HEK293 (cell line): ENCODE results near the gene GBF1.
A peak's percentile ranks its signal among the peaks of the same experiment; 100 is the strongest.

ENCODE experiments used
- CTCF ChIA-PET: fragments of 350-600 bp; formaldehyde crosslinking; extraction: SDS; loops from one replicate; lab custom pipeline; 2021; ENCODE audit warnings: antibody characterized with exemption; lab: Yijun Ruan, JAX
- POLR2A ChIA-PET: fragments of 300-600 bp; formaldehyde crosslinking; extraction: SDS; loops from one replicate; lab custom pipeline; 2020; ENCODE audit warnings: antibody characterized with exemption, inconsistent platforms; lab: Yijun Ruan, JAX
- H3K27ac ChIP-seq: fragments of 200-500 bp; sonication (Bioruptor generic); 2 replicates; pipeline ENCODE4 v1.5.1; 2014; ENCODE audit warnings: low read depth, low read length, control low read depth, inconsistent platforms; ENCODE audit errors: extremely low read depth
- H3K36me3 ChIP-seq, 2 experiments: fragments of 200-500 bp in 1 of 2; sonication (Bioruptor generic) in 1 of 2; 1 replicate in 1 of 2; 2 replicates in 1 of 2; pipeline ENCODE4 v1.5.1; 2014 to 2017; ENCODE audit warnings: inconsistent platforms in 2 of 2, low read length in 2 of 2; ENCODE audit not compliant: control insufficient read depth in 2 of 2, insufficient read depth in 1 of 2
- H3K4me1 ChIP-seq: fragments of 200-500 bp; sonication (Bioruptor generic); 2 replicates; pipeline ENCODE4 v1.5.1; 2014; ENCODE audit warnings: mild to moderate bottlenecking, low read length, inconsistent platforms; ENCODE audit not compliant: control insufficient read depth, insufficient read depth
- H3K4me3 ChIP-seq: 2 replicates; pipeline ENCODE4 v1.5.1; 2011; ENCODE audit warnings: low read depth, mild to moderate bottlenecking, control low read depth, low read length, moderate library complexity
- H3K9me3 ChIP-seq: fragments of 200-500 bp; sonication (Bioruptor generic); 2 replicates; pipeline ENCODE4 v1.5.1; 2014; ENCODE audit warnings: low read depth, low read length, inconsistent platforms; ENCODE audit not compliant: control insufficient read depth, insufficient read depth
- BCL11B ChIP-seq: fragments of 450-650 bp; formaldehyde crosslinking; IDR thresholded peaks from 2 replicates; pipeline ENCODE4 v1.5.1; 2016; ENCODE audit warnings: low read depth, missing biosample characterization, missing genetic modification characterization
- EGR2 ChIP-seq: fragments of 450-650 bp; formaldehyde crosslinking; IDR thresholded peaks from 2 replicates; pipeline ENCODE4 v1.5.1; 2016; ENCODE audit warnings: low read depth, missing biosample characterization, missing genetic modification characterization
- GLI4 ChIP-seq: fragments of 450-650 bp; formaldehyde crosslinking; IDR thresholded peaks from 2 replicates; pipeline ENCODE4 v1.5.1; 2016; ENCODE audit warnings: missing biosample characterization, missing genetic modification characterization
- GLIS1 ChIP-seq: fragments of 450-650 bp; formaldehyde crosslinking; IDR thresholded peaks from 2 replicates; pipeline ENCODE4 v1.5.1; 2016; ENCODE audit warnings: missing biosample characterization, missing genetic modification characterization
- GLIS2 ChIP-seq: fragments of 450-650 bp; formaldehyde crosslinking; IDR thresholded peaks from 2 replicates; pipeline ENCODE4 v1.5.1; 2016; ENCODE audit warnings: missing biosample characterization, missing genetic modification characterization
- HOXD13 ChIP-seq: sonication (generic); formaldehyde crosslinking; IDR thresholded peaks from 2 replicates; pipeline ENCODE4 v1.8.0; 2022; ENCODE audit warnings: missing genetic modification reagents, borderline replicate concordance
- KLF1 ChIP-seq: fragments of 450-650 bp; formaldehyde crosslinking; IDR thresholded peaks from 2 replicates; pipeline ENCODE4 v1.5.1; 2016; ENCODE audit warnings: missing biosample characterization, missing genetic modification characterization
- OVOL3 ChIP-seq: fragments of 450-650 bp; formaldehyde crosslinking; IDR thresholded peaks from 2 replicates; pipeline ENCODE4 v1.5.1; 2016; ENCODE audit warnings: missing biosample characterization, missing genetic modification characterization
- PBX3 ChIP-seq: sonication (generic); formaldehyde crosslinking; IDR thresholded peaks from 2 replicates; pipeline ENCODE4 v1.8.1; 2022; ENCODE audit warnings: mild to moderate bottlenecking, moderate library complexity, missing genetic modification reagents
- PRDM4 ChIP-seq: fragments of 450-650 bp; formaldehyde crosslinking; IDR thresholded peaks from 2 replicates; pipeline ENCODE4 v1.5.1; 2017; ENCODE audit warnings: missing biosample characterization, missing genetic modification characterization
- SP2 ChIP-seq: fragments of 450-650 bp; formaldehyde crosslinking; IDR thresholded peaks from 2 replicates; pipeline ENCODE4 v1.5.1; 2016; ENCODE audit warnings: missing biosample characterization, missing genetic modification characterization
- SP7 ChIP-seq: fragments of 450-650 bp; formaldehyde crosslinking; IDR thresholded peaks from 2 replicates; pipeline ENCODE4 v1.5.1; 2016; ENCODE audit warnings: missing biosample characterization, missing genetic modification characterization
- ZBTB1 ChIP-seq: fragments of 450-650 bp; formaldehyde crosslinking; IDR thresholded peaks from 2 replicates; pipeline ENCODE4 v1.5.1; 2016; ENCODE audit warnings: missing biosample characterization, missing genetic modification characterization
- ZBTB7A ChIP-seq: fragments of 450-650 bp; formaldehyde crosslinking; IDR thresholded peaks from 2 replicates; pipeline ENCODE4 v1.5.1; 2016; ENCODE audit warnings: low read depth, missing biosample characterization, missing genetic modification characterization
- ZFHX2 ChIP-seq: fragments of 450-650 bp; formaldehyde crosslinking; conservative IDR thresholded peaks from 2 replicates; pipeline ENCODE4 v1.5.1; 2016; ENCODE audit warnings: missing biosample characterization, missing genetic modification characterization
- ZNF10 ChIP-seq: fragments of 450-650 bp; formaldehyde crosslinking; IDR thresholded peaks from 2 replicates; pipeline ENCODE4 v1.5.1; 2017; ENCODE audit warnings: missing biosample characterization, missing genetic modification characterization
- ZNF140 ChIP-seq: fragments of 450-650 bp; formaldehyde crosslinking; IDR thresholded peaks from 2 replicates; pipeline ENCODE4 v1.5.1; 2016; ENCODE audit warnings: missing biosample characterization, missing genetic modification characterization
- ZNF157 ChIP-seq: fragments of 450-650 bp; formaldehyde crosslinking; IDR thresholded peaks from 2 replicates; pipeline ENCODE4 v1.5.1; 2016; ENCODE audit warnings: missing biosample characterization, missing genetic modification characterization
- ZNF214 ChIP-seq: fragments of 450-650 bp; formaldehyde crosslinking; IDR thresholded peaks from 2 replicates; pipeline ENCODE4 v1.5.1; 2017; ENCODE audit warnings: missing biosample characterization, mild to moderate bottlenecking, missing genetic modification characterization, borderline replicate concordance
- ZNF274 ChIP-seq, 2 experiments: fragments of 200-500 bp in 1 of 2; fragments of 450-650 bp in 1 of 2; sonication (Bioruptor generic) in 1 of 2; formaldehyde crosslinking in 1 of 2; IDR thresholded peaks; 2 replicates each; pipeline versions ENCODE4 v1.5.1 to v1.6.1; 2014 to 2016; ENCODE audit warnings: borderline replicate concordance in 1 of 2, inconsistent platforms in 1 of 2, low read length in 1 of 2, missing biosample characterization in 1 of 2, missing genetic modification characterization in 1 of 2
- ZNF394 ChIP-seq: fragments of 450-650 bp; formaldehyde crosslinking; IDR thresholded peaks from 2 replicates; pipeline ENCODE4 v1.5.1; 2016; ENCODE audit warnings: missing biosample characterization, missing genetic modification characterization, mild to moderate bottlenecking, moderate library complexity, borderline replicate concordance
- ZNF544 ChIP-seq: fragments of 450-650 bp; formaldehyde crosslinking; IDR thresholded peaks from 2 replicates; pipeline ENCODE4 v1.5.0; 2017; ENCODE audit warnings: missing biosample characterization, missing genetic modification characterization
- ZNF621 ChIP-seq: fragments of 450-650 bp; formaldehyde crosslinking; IDR thresholded peaks from 2 replicates; pipeline ENCODE4 v1.5.1; 2017; ENCODE audit warnings: missing biosample characterization, missing genetic modification characterization
- ZNF645 ChIP-seq: fragments of 450-650 bp; formaldehyde crosslinking; IDR thresholded peaks from 2 replicates; pipeline ENCODE4; 2016; ENCODE audit warnings: missing biosample characterization, missing genetic modification characterization
- ZNF658 ChIP-seq: fragments of 450-650 bp; formaldehyde crosslinking; IDR thresholded peaks from 2 replicates; pipeline ENCODE4; 2016; ENCODE audit warnings: missing biosample characterization, missing genetic modification characterization
- ZNF670 ChIP-seq: fragments of 450-650 bp; formaldehyde crosslinking; IDR thresholded peaks from 2 replicates; pipeline ENCODE4 v1.5.1; 2016; ENCODE audit warnings: missing biosample characterization, missing genetic modification characterization, low read depth
- ZNF777 ChIP-seq: fragments of 450-650 bp; formaldehyde crosslinking; IDR thresholded peaks from 2 replicates; pipeline ENCODE4 v1.5.1; 2017; ENCODE audit warnings: missing biosample characterization, missing genetic modification characterization, borderline replicate concordance
- TF ChIP-seq, protein P1 (sequence below): fragments of 450-650 bp; formaldehyde crosslinking; IDR thresholded peaks from 2 replicates; pipeline ENCODE4 v1.5.1; 2017; ENCODE audit warnings: missing biosample characterization, missing genetic modification characterization

Gene GBF1

DNA sequence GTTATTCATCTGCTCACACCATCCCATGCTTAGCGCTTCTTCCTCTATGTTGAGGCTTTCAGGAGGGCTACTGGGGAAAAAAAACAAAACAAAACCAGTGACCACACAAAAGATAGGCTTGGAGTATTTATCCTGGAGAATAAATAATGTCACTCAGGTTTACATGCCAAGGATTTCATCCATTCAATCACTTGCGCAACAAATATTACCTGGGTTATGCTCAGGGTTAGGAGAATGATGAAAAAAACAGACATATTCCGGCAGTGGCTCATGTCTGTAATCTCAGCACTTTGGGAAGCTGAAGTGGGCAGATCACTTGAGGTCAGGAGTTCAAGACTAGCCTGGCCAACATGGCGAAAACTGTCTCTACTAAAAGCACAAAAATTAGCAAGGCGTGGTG lies 22.5 kb upstream of the GBF1 start (continued):
- no peak for TF ChIP-seq GLI4 (tag by site-specific recombination)
- TF ChIP-seq ZNF157 (tag by site-specific recombination): no peak
- TF ChIP-seq OVOL3 (tag by site-specific recombination): no peak
- TF ChIP-seq ZNF140: no peak
- no peak for TF ChIP-seq ZNF10 (tag by site-specific recombination)

- Histone ChIP-seq H3K9me3 (no peaks in the 10 kb centered on the region), H3K4me3 (no peak within 1 kb of the TSS), H3K36me3 (no peaks in the 10 kb centered on the region), H3K27ac (no peak within 1 kb of the TSS), H3K4me1 (peaks cover 7% of the 10 kb centered on the region)
- POLR2A ChIA-PET: interaction anchor here (0.7 kb wide), 1 partner anchor 23 kb away, joined by 3 read pairs; no protein-coding TSS in a partner anchor
- CTCF ChIA-PET: interaction anchor here (0.9 to 17.5 kb wide), 4 partner anchors 15 to 358 kb away, joined by 3 to 531 read pairs (median 7); partner anchors contain the start of gene PITX3
- TF ChIP-seq ZFHX2 (tag by site-specific recombination) (peak; percentile 84), BCL11B (no peak), SP2 (tag by site-specific recombination) (peak; percentile 36), KLF1 (no peak), PRDM4 (tag by site-specific recombination) (peak; percentile 75), SP7 (tag by site-specific recombination) (peak; percentile 42; the same call in 1 of the 2 replicates), HOXD13 (CRISPR knock-in tag) (peak; percentile 37; the same call in 1 of the 2 replicates), EGR2 (peak; percentile 79), ZNF214 (tag by site-specific recombination) (0 out of 2 replicates have a peak, but pooled peaks have one; percentile 29)
- TF ChIP-seq, protein P1, sequence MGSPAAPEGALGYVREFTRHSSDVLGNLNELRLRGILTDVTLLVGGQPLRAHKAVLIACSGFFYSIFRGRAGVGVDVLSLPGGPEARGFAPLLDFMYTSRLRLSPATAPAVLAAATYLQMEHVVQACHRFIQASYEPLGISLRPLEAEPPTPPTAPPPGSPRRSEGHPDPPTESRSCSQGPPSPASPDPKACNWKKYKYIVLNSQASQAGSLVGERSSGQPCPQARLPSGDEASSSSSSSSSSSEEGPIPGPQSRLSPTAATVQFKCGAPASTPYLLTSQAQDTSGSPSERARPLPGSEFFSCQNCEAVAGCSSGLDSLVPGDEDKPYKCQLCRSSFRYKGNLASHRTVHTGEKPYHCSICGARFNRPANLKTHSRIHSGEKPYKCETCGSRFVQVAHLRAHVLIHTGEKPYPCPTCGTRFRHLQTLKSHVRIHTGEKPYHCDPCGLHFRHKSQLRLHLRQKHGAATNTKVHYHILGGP (tag by site-specific recombination): peak; percentile 79
Observed at GRCh38 chr10:102225646-102226541, 19.4 kb upstream of the GBF1 start, which contains the start of gene ELOVL3. Gene ELOVL3 (plus strand): TSS chr10:102226299. CDS start chr10:102226549, 250 bp downstream.

DNA sequence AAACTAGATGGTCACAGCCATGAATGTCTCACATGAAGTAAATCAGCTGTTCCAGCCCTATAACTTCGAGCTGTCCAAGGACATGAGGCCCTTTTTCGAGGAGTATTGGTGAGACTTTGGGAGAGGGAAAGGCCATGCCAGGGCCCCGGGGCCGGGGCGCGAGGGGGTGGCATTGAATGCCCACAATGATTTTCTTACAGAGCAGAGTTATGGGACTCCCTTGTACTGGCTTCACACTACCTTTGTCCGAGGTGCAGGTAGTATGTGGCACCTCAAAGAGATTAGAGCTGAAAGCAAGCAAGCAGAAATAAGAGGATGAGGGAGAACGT lies 18.8 kb upstream of the GBF1 start:
- no peak overlapping the region for H3K4me3 ChIP-seq
- TF ChIP-seq ZNF670 (no peak), ZNF394 (no peak), ZNF645 (no peak), GLIS2 (tag by site-specific recombination) (no peak), ZNF621 (tag by site-specific recombination) (no peak), ZBTB7A (tag by site-specific recombination) (no peak), ZNF777 (tag by site-specific recombination) (no peak), ZNF544 (tag by site-specific recombination) (no peak), ZNF274 (IDR thresholded peaks at IDR 0.05; ENCODE audit: low read length) (no peak), ZNF274 (tag by site-specific recombination; IDR thresholded peaks at IDR 0.05; ENCODE audit: borderline replicate concordance) (no peak), ZNF658 (no peak), PBX3 (no peak), ZBTB1 (tag by site-specific recombination) (no peak), GLIS1 (tag by site-specific recombination) (no peak)
- TF ChIP-seq, all 188 proteins: peak for 0
- H3K27ac ChIP-seq: no peak overlapping the region
- ChIA-PET CTCF (interaction anchor here (0.6 to 17.5 kb wide), 8 partner anchors 57 to 504 kb away, joined by 3 to 531 read pairs (median 4); no protein-coding TSS in a partner anchor), POLR2A (no interaction called here)
- peaks cover 7% of the 10 kb centered on the region for H3K4me1 ChIP-seq
- no peaks in the 10 kb centered on the region for H3K9me3 ChIP-seq
- no peaks in the 10 kb centered on the region for H3K36me3 ChIP-seq
